Activated naive CD8-positive, alpha-beta T cell treated with anti-CD3 and anti-CD28 coated beads for 36 hours (primary cell): ENCODE measurements around the gene FRMPD1. TPM values are rescaled to one million over a fixed set of nuclear protein-coding genes. Genes with fewer than 3 reads are reported as not detected.
"Not testable (repeated sequence)": the region's sequence is repeated elsewhere in the genome, so short reads cannot be mapped to it uniquely, and the experiment has no call there.

Experiments used
- DNase-seq: peaks from one replicate; pipeline ENCODE4 v3.0.0; 2021
- H3K27ac Mint-ChIP-seq: one replicate; pipeline ENCODE4 v1.8.0; 2022; ENCODE audit warnings: mild to moderate bottlenecking, moderate library complexity, mixed read lengths
- H3K27me3 Mint-ChIP-seq: one replicate; pipeline ENCODE4 v1.8.0; 2022; ENCODE audit warnings: mild to moderate bottlenecking, mixed read lengths
- H3K36me3 Mint-ChIP-seq: one replicate; pipeline ENCODE4 v1.8.0; 2021; ENCODE audit warnings: mild to moderate bottlenecking, mixed read lengths
- H3K4me1 Mint-ChIP-seq: one replicate; pipeline ENCODE4 v1.8.0; 2021; ENCODE audit warnings: mixed read lengths
- H3K4me3 Mint-ChIP-seq: one replicate; pipeline ENCODE4 v1.8.0; 2022; ENCODE audit warnings: mild to moderate bottlenecking, moderate library complexity, mixed read lengths
- H3K9me3 Mint-ChIP-seq: one replicate; pipeline ENCODE4 v1.8.0; 2022; ENCODE audit warnings: mixed read lengths
- total RNA-seq, 2 experiments: library from RNA; stranded (reverse); gene quantifications; one replicate each; pipeline ENCODE4 v1.2.3, GENCODE V29; 2021

Gene FRMPD1
- not detected for total RNA-seq

GRCh38 chr9:37650873-37651768, at the start of gene FRMPD1:
FRMPD1 (plus strand) TSS chr9:37650954; CDS start chr9:37692642, 41,688 bp downstream.
- Mint-ChIP-seq H3K9me3 (no peaks in the 10 kb centered on the region), H3K27ac (no peak within 1 kb of the TSS), H3K4me3 (peak within 1 kb of the TSS; percentile 65), H3K4me1 (peaks cover 10% of the 10 kb centered on the region), H3K36me3 (no peaks in the 10 kb centered on the region), H3K27me3 (peaks cover 65% of the 10 kb centered on the region)
- DNase-seq: peak; percentile 78

GRCh38 chr9:37602061-37602460, 48.7 kb upstream of the FRMPD1 start:
- not testable (repeated sequence) for H3K9me3 Mint-ChIP-seq, H3K4me3 Mint-ChIP-seq, H3K27ac Mint-ChIP-seq, DNase-seq, H3K36me3 Mint-ChIP-seq, H3K4me1 Mint-ChIP-seq
- H3K27me3 Mint-ChIP-seq: peaks cover 19% of the 10 kb centered on the region

- peaks cover 19% of the 10 kb centered on the region for H3K27me3 Mint-ChIP-seq
- H3K27ac Mint-ChIP-seq: no peak overlapping the region
- no peak overlapping the region for H3K4me3 Mint-ChIP-seq
- no peaks in the 10 kb centered on the region for H3K4me1 Mint-ChIP-seq
- H3K9me3 Mint-ChIP-seq: no peaks in the 10 kb centered on the region
- no peak for DNase-seq
- no peaks in the 10 kb centered on the region for H3K36me3 Mint-ChIP-seq
These were observed 47.9 kb upstream of the FRMPD1 start for GRCh38 chr9:37602817-37603216.

- Mint-ChIP-seq H3K36me3 (no peaks in the 10 kb centered on the region), H3K27me3 (peaks cover 19% of the 10 kb centered on the region), H3K27ac (no peak overlapping the region), H3K4me1 (no peaks in the 10 kb centered on the region), H3K4me3 (no peak overlapping the region), H3K9me3 (no peaks in the 10 kb centered on the region)
- DNase-seq: no peak
These were observed 46.5 kb upstream of the FRMPD1 start for GRCh38 chr9:37604296-37604695.

GRCh38 chr9:37608250-37608649, 42.5 kb upstream of the FRMPD1 start:
- H3K27ac Mint-ChIP-seq: no peak overlapping the region
- no peaks in the 10 kb centered on the region for H3K36me3 Mint-ChIP-seq
- DNase-seq: no peak
- peaks cover 6% of the 10 kb centered on the region for H3K27me3 Mint-ChIP-seq
- no peaks in the 10 kb centered on the region for H3K4me1 Mint-ChIP-seq
- no peak overlapping the region for H3K4me3 Mint-ChIP-seq
- H3K9me3 Mint-ChIP-seq: no peaks in the 10 kb centered on the region

GRCh38 chr9:37609735-37610397, 40.9 kb upstream of the FRMPD1 start:
- no peak for DNase-seq

GRCh38 chr9:37611014-37611413, 39.7 kb upstream of the FRMPD1 start:
- no peaks in the 10 kb centered on the region for H3K36me3 Mint-ChIP-seq
- no peaks in the 10 kb centered on the region for H3K9me3 Mint-ChIP-seq
- H3K27me3 Mint-ChIP-seq: no peaks in the 10 kb centered on the region
- DNase-seq: no peak
- no peak overlapping the region for H3K4me3 Mint-ChIP-seq
- H3K4me1 Mint-ChIP-seq: no peaks in the 10 kb centered on the region
- no peak overlapping the region for H3K27ac Mint-ChIP-seq

More at GRCh38 chr9:37609735-37610397, 40.9 kb upstream of the FRMPD1 start:
- Mint-ChIP-seq H3K4me1 (no peaks in the 10 kb centered on the region), H3K4me3 (no peak overlapping the region), H3K36me3 (no peaks in the 10 kb centered on the region), H3K27ac (no peak overlapping the region), H3K27me3 (no peaks in the 10 kb centered on the region), H3K9me3 (no peaks in the 10 kb centered on the region)

GRCh38 chr9:37611961-37612360, 38.8 kb upstream of the FRMPD1 start:
- Mint-ChIP-seq H3K36me3 (no peaks in the 10 kb centered on the region), H3K4me1 (no peaks in the 10 kb centered on the region), H3K27ac (no peak overlapping the region), H3K27me3 (no peaks in the 10 kb centered on the region), H3K9me3 (no peaks in the 10 kb centered on the region), H3K4me3 (no peak overlapping the region)
- no peak for DNase-seq

GRCh38 chr9:37617161-37617560, 33.6 kb upstream of the FRMPD1 start:
- H3K27ac Mint-ChIP-seq: no peak overlapping the region
- no peaks in the 10 kb centered on the region for H3K27me3 Mint-ChIP-seq
- no peak overlapping the region for H3K4me3 Mint-ChIP-seq
- H3K36me3 Mint-ChIP-seq: no peaks in the 10 kb centered on the region
- H3K4me1 Mint-ChIP-seq: no peaks in the 10 kb centered on the region
- DNase-seq: no peak
- no peaks in the 10 kb centered on the region for H3K9me3 Mint-ChIP-seq

GRCh38 chr9:37617832-37618231, 32.9 kb upstream of the FRMPD1 start:
- Mint-ChIP-seq H3K4me3 (no peak overlapping the region), H3K27me3 (no peaks in the 10 kb centered on the region), H3K4me1 (no peaks in the 10 kb centered on the region), H3K9me3 (no peaks in the 10 kb centered on the region), H3K27ac (no peak overlapping the region), H3K36me3 (no peaks in the 10 kb centered on the region)
- no peak for DNase-seq

- Mint-ChIP-seq H3K27ac (no peak overlapping the region), H3K9me3 (no peaks in the 10 kb centered on the region), H3K4me3 (no peak overlapping the region), H3K4me1 (no peaks in the 10 kb centered on the region), H3K27me3 (no peaks in the 10 kb centered on the region), H3K36me3 (no peaks in the 10 kb centered on the region)
- DNase-seq: no peak
These were observed 31.9 kb upstream of the FRMPD1 start for GRCh38 chr9:37618817-37619216.

GRCh38 chr9:37619806-37620205, 30.9 kb upstream of the FRMPD1 start:
- DNase-seq: no peak
- Mint-ChIP-seq H3K27ac (no peak overlapping the region), H3K36me3 (no peaks in the 10 kb centered on the region), H3K9me3 (no peaks in the 10 kb centered on the region), H3K4me1 (no peaks in the 10 kb centered on the region), H3K4me3 (no peak overlapping the region), H3K27me3 (no peaks in the 10 kb centered on the region)

- Mint-ChIP-seq H3K4me1 (no peaks in the 10 kb centered on the region), H3K36me3 (no peaks in the 10 kb centered on the region), H3K9me3 (no peaks in the 10 kb centered on the region), H3K4me3 (no peak overlapping the region), H3K27ac (no peak overlapping the region), H3K27me3 (no peaks in the 10 kb centered on the region)
- DNase-seq: no peak
These were observed 30.4 kb upstream of the FRMPD1 start for GRCh38 chr9:37620396-37620795.

- H3K4me3 Mint-ChIP-seq: no peak overlapping the region
- H3K27ac Mint-ChIP-seq: no peak overlapping the region
- H3K4me1 Mint-ChIP-seq: no peaks in the 10 kb centered on the region
- no peaks in the 10 kb centered on the region for H3K36me3 Mint-ChIP-seq
- H3K27me3 Mint-ChIP-seq: no peaks in the 10 kb centered on the region
- no peaks in the 10 kb centered on the region for H3K9me3 Mint-ChIP-seq
- DNase-seq: no peak
These were observed 29.3 kb upstream of the FRMPD1 start for GRCh38 chr9:37621273-37622121.

GRCh38 chr9:37622462-37622861, 28.3 kb upstream of the FRMPD1 start:
- no peak overlapping the region for H3K4me3 Mint-ChIP-seq
- H3K27ac Mint-ChIP-seq: no peak overlapping the region
- no peak for DNase-seq
- H3K9me3 Mint-ChIP-seq: no peaks in the 10 kb centered on the region
- no peaks in the 10 kb centered on the region for H3K4me1 Mint-ChIP-seq
- H3K27me3 Mint-ChIP-seq: no peaks in the 10 kb centered on the region
- H3K36me3 Mint-ChIP-seq: no peaks in the 10 kb centered on the region
